HG03442 (cell line): ENCODE results near the gene PDGFA.

ENCODE experiments used
- ATAC-seq: cut with Tn5 transposase; IDR thresholded peaks from one replicate; pipeline ENCODE4 v1.9.1; 2021; ENCODE audit warnings: mild to moderate bottlenecking, moderate library complexity; ENCODE audit not compliant: unreplicated experiment

The PDGFA gene

DNA sequence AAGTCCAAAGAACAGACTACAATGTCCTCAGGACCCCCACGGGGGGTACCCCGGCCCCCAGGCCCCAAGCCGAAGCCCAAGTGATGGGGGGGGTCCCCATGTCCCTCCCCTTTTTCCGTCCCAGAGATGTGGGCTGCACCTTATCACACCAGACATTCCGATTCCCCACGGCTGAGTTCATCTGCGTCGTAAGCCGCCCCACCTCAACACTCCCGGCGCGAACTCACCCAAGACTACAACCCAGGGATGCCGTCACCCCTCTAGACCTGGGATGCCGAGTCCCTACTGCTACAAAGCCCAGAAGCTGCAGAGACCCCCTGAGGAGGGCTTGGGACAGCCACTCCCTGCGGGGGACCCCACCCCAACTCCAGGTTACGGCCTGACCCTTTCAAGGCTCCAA, 14.5 kb downstream of the PDGFA start:
- ATAC-seq: no peak

DNA sequence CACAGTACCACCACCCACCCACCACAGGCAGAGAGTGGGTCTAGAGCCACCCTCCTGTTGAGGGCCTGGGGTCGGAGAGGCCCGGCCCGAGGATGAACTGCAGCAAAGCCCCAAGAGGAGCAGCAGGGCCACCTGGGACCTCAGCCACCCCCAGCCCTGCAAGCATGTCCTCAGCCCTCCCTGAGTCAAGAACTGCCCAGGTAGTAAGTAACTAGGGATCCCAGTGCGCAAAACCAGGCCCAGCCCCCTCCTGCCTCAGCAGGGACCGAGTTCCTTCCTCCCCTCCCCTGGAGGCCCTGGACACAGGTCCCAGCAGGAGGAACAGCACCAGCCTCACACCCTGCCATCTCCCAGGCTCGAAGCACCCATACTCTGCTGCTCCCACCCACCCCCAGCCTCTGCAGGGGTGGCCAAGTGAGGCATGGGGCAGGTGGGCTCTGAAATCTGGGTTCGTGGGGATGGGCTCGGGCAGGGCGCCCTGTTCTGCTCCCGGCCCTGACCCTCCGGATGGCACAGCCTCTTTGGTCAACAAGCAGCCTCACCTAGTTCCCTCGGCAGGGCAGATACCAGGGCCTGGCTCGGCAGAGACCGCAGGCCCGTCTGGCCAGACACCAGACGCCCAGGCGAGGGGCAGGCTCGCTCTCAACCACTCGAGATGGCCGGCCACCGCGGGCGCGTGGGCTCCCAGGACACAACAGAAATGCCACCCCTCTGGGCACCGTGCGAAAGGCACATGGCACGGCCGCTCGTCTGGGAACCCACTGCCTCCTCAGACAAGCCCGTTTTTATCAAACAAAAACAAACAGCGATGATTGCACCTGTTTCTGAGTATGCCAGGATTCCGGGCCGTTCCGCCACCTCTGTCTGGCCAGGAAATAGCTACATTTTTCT, 15.2 kb downstream of the PDGFA start:
- no peak for ATAC-seq

DNA sequence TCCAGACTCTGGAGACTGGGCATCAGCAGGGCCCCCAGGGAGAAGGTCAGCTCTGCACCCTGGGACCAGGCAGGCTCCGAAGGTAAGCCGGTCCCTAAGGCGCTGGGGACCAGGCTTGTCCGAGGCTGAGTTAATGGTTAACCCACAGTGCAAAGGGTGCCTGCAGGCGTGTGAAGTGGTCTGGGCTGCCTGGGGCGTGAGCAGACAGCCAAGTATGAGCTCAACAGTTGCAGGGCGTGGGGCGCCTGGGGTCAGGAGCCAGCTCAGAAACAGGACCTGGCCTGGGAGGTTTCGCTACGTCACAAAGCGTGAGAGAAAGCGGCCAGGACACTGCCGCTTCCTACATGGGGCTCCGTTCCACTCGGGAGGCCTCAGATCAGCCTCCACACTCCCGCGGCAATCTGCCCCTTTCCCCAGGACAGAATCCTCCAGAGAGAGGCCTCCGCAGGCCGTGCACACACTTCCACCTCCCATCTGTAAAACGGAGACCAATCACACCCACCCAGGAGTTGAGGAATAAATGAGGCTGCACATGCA, 16.0 kb downstream of the PDGFA start:
- ATAC-seq: no peak

DNA sequence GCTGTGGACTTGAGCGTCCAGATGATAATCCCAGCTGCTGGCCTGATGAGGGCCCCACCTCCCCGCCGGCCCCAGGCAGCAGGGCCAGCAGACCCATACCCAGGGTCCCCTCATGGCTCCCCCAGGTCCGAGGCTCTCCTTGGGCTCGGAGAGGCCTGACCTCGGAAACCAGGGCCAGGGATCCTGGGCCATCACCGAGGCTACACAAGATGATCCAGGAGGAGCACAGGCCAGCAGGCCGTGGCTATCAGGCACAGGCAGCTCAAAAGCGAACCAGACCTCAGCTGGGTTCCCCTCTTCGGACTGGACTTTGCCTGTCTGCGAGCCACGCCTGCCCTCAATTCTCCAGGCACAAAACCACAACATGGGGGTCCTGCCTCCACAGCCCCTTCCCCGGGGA, 17.4 kb downstream of the PDGFA start:
- ATAC-seq: no peak

DNA sequence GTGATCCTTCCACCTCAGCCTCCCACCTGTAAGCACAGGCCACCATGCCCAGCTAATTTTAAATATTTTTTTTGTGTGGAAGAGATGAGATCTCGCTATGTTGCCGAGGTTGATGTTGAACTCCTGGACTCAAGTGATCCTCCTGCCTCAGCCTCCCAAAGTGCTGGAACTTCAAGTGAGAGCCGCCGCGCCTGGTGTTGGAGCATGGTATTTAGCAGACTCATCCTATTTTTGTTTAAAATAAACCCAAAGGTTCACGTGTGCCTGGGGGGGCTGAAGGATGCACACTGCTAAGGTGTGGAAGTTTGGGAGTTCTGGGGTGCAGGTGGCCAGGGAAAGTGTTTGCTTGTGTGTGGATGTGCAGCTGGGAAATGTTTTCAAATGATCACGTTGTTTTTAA, 18.1 kb downstream of the PDGFA start:
- no peak for ATAC-seq

DNA sequence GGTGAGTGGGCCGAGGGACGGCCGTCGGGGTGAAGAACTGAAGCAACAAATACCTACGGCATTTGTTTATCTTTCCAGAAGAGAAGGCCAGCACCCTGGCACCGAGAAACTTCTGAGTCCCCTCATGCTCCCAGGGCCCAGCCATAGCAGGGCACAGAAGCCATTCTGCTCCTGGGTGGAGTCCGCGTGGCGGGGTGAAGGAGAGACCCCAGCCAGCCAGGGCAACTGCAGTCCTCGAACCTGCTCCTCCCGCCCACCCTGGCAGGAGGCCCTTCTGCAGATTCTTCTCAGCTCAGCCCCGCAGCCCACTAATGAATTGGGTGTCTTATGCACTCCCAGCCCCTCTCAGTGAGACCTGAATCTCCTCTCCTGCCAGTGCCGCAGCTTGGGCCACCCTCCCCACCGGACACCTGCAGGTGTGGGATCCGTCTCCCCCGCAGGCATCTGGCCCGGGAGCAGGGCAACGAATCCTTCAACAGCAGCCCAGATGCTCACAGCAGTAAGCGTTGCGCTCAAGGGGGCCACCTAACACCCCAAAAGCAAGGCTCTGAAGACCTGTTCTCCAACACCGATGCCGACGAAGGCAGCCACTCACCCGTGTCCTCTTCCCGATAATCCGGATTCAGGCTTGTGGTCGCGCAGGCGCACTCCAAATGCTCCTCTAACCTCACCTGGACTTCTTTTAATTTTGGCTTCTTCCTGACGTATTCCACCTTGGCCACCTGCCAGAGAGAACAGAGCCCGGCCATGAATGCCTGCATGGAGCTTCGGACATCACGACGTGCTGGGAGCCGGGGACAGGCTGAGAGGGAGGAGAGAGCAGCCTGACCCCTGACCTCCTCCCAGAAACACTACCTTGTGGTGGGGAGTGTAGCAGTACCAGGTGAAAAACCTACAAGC, 18.9 kb downstream of the PDGFA start:
- no peak for ATAC-seq

DNA sequence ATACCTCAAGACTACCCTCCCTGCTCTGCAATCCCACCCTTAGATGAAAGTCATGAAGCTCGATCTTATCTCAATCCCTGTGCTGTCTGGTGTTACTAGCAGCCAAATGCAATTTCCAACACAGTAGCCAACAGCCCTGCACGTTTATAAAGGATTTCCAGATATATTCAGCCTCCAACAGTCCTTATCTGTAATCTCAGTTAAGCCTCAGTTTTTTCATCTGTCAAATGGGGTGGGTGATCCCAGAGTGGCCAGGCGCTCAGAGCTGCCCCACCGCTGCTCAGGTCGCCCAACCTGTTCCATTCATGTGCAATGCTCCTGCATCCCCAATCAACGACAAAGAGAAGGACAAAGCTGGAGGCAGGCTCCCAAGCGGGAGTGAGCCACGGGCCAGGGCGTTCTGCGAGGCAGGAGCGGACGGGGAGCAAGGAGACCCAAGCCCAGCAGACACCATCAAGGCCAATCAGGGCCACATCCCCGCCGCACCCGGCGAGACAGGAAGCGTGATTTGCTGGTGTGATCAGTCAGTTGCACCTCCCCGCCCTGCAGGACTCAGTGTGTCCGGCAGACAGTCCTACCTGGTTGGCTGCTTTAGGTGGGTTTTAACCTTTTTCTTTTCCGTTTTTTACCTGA, 19.7 kb downstream of the PDGFA start:
- ATAC-seq: no peak

DNA sequence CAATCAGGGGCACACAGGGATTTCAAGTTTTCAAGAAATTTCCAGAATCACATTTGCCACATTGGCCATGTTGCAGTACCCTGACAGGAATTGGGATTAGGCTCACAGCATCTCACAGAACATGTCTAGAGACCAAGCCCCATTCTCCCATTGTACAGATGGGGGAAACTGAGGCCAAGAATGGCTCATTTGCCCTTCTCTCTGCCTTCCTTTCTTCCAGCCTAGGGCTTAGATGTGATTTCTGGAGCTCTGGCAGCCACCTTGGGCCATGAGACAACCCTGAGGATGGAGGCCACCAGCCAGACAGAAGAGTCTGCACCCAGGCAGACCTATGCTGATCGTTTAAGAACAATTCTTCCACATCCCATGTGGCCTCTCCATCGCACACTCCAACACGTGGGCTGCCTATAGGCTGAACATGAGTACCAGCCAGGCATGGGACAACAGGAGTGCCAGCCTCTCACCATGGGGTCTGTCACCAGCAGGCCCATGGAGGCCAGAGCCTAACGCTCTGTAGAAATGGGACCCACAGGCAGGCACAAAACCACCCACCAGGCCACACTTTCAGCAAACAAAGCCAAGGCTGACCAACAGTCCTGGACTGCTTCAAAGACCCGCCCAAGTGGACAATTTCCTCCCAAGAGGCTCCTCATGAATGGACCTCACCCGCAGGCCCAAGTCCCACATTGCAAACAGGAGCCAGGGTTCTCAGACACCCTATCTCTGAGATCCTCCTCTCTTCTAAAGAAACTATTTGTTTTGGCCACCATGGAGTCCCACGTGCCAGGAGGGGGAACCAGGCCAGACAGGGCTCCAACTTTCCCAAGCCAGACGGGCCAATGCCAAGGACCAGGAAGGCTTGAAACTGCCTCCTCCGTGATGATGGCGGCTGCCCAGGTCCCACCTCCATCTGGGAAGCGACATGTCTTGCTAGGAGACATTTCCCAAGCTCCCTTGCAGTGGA, 20.7 kb downstream of the PDGFA start:
- ATAC-seq: no peak

DNA sequence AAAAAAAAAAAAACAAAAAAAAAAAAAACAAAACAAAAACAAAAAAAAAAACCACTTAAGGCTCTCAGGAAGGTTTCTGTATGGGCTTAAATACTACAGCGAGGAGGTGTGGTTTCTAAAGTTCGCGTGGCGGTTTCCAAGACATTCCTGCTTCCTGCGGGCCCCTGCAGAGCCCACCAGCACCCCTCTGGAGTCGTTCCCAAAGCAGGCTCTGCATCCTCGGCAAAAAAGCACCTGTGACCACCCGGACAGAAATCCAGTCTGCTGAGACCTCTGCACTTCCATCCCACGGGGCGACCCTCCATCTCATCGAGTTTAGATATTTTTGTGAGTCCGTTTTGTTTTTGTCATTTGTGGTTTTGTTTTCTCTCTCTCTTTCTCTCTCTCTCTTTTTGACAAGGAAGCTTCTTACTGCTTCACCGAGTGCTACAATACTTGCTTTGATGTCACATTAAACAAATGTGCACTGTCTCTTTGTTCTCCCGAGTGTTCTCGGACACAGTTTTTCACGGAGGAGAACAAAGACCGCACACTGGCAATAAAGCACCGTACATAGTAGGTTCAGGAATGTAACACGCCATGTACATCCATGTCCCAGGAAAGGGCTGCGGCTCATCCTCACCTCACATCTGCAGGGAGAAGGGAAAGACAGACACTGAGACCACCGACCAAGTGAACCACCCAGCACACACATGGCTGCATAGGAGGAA, 21.5 kb downstream of the PDGFA start:
- no peak for ATAC-seq

DNA sequence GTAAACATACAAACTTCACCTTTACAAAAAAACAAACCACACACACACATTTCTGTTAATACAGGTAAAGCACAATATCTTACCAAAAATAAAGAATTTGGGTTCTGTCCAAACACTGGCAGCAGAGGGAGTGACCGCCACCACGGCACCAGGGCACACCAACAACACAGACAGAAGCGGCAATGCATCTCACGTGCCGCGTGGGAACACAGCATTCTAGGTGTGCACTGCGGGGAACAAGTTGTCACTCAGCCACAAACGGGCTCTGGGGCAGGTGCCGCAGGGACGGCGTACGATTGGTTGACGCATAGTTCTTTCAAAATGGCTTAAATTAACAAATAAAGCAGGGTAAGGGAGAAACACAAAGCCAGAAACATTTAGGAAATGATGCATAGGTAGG, 22.3 kb downstream of the PDGFA start:
- no peak for ATAC-seq

DNA sequence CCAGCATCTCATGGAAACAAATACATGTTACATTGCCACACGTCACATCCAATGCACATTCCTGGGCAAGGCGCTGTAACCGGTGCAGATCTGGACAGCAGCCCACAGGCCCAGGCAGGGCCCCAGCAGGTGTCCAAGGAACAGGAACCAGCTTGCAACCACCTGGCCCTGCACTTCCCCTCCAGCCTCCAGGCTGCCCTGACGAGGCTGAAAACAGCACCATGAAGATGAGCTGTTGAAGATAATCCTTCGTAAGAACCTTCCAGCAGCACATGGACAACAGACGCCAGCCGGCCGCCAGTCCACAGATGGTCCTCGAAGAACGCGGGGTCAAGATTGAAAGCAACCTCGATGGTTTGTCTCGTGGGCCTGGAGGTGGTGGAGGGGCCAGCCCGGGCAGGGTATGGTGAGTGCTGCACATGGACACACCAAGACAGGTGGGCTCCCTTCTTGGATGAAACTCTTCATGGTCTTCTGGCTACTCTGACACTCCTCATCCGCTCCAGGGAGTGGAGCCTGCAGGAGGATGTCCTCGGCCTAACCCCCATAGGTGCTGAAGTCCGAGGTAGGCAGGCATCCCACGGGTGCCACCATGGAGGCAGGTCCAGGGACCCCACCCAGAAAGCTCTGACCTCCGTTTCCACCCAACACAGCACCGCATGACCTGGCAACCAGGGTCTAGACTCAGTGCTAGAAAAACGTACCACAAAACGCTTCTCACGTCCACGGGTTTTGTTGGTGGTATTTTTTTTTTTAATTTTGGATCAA, 22.9 kb downstream of the PDGFA start:
- no peak for ATAC-seq

DNA sequence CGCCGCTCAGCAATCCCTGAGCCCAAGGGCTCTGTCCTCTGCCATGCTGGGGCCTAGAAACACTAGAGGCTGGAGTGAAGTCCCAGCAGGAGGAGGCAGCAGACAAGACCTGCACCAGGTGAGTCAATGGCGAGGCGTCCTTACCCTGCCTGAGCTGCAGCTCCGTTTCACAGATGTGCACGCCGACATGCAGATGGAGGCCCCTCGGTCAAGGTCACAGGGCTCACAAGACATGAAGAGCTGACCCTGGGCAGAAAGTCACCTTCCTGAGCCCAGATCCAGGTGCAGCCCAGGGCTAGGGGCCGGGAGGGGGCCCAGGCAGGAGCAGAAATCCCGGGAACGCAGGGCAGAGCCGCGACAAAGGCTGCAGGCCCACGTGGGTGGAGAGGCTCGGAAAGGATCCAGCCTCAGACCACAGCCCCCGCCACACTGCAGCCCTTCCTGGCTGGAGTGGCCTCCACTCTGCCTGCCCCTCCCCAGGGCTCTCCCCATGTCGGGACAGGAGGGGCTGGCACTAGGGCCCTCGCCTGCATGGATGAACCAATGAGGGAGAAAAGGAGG, 23.8 kb downstream of the PDGFA start:
- ATAC-seq: no peak

DNA sequence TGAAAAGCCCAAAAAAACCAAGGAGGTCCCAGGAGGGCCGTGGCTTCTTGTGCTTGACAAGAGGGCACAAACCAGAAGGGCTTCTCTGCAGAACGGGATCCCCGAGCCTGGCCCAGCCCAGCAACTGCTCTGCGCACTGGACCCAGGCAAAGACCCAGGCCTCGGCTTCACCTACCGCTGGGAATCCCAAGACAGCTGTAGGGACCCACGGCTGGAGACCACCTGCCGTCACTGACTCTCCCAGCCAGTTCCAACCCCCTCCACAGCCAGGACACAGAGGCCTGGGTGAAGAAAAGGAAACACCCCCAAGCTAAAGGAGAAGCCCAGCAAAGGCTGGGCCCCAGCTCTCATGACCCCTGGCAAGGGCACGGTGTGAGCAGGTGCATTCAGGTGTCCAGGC, 24.3 kb downstream of the PDGFA start:
- ATAC-seq: no peak

DNA sequence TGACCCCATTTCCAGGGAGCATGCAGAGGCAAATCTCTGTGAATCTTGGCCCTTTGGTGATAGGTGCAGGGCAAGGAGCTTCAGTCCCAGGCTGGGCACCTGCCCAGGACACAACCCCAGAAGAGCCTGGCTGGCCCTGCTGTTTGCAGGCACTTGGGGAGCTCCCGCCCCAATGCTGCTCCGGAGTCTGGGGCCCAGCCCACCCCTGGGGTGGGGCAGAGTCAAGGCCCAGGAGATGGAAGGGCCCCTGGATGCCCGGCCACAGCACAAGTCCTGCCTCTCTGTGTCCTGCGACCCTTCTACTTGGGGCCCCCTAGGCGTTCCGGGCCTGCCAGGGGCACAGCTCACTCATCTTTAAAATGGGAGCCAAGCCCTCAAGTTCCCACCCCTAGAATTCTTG, 24.7 kb downstream of the PDGFA start:
- ATAC-seq: no peak

DNA sequence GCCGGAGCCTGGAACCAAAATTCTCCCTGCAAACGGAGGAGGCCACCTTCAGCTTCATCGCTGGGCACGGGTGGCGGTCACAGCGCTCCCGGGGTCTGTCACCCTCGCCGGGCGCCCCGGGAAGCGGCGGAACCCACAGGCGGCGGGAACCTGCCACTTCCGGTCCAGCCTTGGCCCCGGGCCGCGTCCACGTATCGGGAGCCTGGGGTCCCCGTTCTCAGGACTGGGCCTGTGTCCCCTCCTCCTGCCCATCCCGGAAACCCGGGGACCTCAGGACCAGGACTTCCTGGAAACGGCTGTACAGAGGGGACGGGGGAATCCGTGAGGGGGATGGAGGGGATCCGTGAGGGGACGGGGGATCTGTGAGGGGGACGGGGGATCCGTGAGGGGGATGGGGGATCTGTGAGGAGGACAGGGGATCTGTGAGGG, 25.4 kb downstream of the PDGFA start:
- no peak for ATAC-seq

DNA sequence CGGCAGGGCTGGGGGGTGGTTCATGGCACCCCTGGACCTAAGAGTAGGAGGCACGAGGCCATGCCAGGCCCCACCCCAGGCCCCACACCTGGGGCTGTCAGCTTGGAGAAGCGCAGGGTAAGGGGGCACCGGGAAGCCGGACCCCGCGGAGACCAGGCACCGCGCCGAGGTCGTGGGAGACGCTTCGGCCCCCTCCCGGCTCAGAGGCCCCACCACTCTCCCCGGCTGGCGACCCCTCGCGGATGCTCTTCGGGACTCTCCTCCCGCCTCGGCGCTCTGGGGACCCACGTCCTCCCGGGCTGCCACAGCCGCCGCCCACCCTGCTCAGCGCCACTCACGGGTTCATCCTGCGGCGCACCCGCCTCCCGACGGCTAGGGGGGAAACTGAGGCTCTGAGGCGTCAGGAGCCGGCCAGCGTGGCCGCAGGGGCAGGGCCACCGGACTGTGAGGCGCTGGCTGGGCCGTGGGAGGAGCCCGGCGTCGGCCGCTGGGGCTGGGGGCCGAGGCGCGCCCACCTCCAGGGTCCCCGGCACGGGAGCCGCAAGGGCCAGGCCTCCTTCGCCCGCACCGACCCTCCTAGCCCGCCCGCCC, 25.9 kb downstream of the PDGFA start:
- ATAC-seq: no peak

DNA sequence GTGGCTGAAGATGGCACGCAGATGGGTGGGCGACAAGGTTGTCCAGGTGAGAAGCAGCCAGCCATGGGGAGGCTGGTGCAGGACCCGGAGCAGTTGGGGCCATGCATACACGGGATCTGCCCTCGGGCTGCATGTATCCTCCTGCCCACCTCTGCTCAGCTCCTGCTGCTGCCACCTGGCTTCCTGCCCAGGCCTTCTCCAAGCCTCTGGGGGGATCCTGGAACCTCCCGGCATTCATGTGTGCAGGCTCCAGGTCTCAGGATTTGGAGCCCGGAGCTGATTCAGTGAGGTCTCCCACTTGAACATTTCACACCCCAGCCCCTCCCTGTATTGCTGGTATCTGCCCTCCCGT, 27.0 kb downstream of the PDGFA start:
- ATAC-seq: no peak
